Stomach smooth muscle (tissue), 2 donors: Measurements from ENCODE around the gene COTL1.

ENCODE experiments used
- H3K27ac ChIP-seq: one replicate; pipeline ENCODE4 v1.7.0; 2013; ENCODE audit warnings: mild to moderate bottlenecking, low read length, inconsistent platforms
- H3K27me3 ChIP-seq, 2 donors: one replicate each; pipeline ENCODE4 v1.7.0; 2013; ENCODE audit warnings: low read length in 2 of 2; ENCODE audit not compliant: insufficient read depth in 2 of 2, control insufficient read depth in 1 of 2
- H3K36me3 ChIP-seq, 2 donors: one replicate each; pipeline ENCODE4 v1.7.0; 2013; ENCODE audit warnings: low read length in 2 of 2; ENCODE audit not compliant: control insufficient read depth in 2 of 2, insufficient read depth in 2 of 2
- H3K4me1 ChIP-seq: one replicate; pipeline ENCODE4 v1.7.0; 2013; ENCODE audit warnings: low read length; ENCODE audit not compliant: control insufficient read depth, insufficient read depth
- H3K4me3 ChIP-seq, 2 donors: one replicate each; pipeline ENCODE4 v1.7.0; 2013; ENCODE audit warnings: low read length in 2 of 2
- H3K9ac ChIP-seq, 2 donors: one replicate each; pipeline ENCODE4 v1.7.0; 2013; ENCODE audit warnings: low read length in 2 of 2, mild to moderate bottlenecking in 1 of 2
- H3K9me3 ChIP-seq, 2 donors: one replicate each; pipeline ENCODE4 v1.7.0; 2013; ENCODE audit warnings: low read length in 2 of 2; ENCODE audit not compliant: control insufficient read depth in 2 of 2
- donor health status: healthy.
- donor health status: Pancreatic carcinoma.

The COTL1 gene

GRCh38 chr16:84613408-84614072, 4.3 kb downstream of the COTL1 start:
- Histone ChIP-seq H3K27ac (no peak overlapping the region), H3K9me3 (no peaks in the 10 kb centered on the region)

DNA sequence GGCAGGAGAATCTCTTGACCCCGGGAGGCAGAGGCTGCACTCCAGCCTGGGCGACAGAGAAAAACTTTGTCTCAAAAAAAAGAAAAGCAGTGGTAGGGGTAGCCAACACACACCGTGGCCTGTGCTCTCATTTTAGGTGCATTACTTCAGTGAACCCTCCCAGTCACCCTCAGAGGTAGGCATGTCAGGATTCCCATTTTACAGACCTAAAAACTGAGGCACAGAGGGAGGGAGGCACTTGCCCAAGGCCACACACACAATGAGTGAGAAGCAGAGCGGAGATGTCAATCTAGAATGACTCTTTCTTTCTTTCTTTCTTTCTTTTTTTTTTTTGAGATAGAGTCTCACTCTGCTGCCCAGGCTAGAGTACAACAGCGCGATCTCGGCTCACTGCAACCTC, 5.2 kb downstream of the COTL1 start:
- Histone ChIP-seq H3K4me1 (peaks cover 22% of the 10 kb centered on the region), H3K36me3 (no peaks in the 10 kb centered on the region), H3K27me3 (no peaks in the 10 kb centered on the region), H3K9me3 (no peaks in the 10 kb centered on the region), H3K9ac (no peak overlapping the region), H3K27ac (no peak overlapping the region), H3K4me3 (no peak overlapping the region)

More at GRCh38 chr16:84613408-84614072, 4.3 kb downstream of the COTL1 start:
- peaks cover 25% of the 10 kb centered on the region for H3K4me1 ChIP-seq
- no peak overlapping the region for H3K4me3 ChIP-seq
- H3K9ac ChIP-seq, result no peak overlapping the region
- H3K27me3 ChIP-seq, result no peaks in the 10 kb centered on the region
- no peaks in the 10 kb centered on the region for H3K36me3 ChIP-seq

DNA sequence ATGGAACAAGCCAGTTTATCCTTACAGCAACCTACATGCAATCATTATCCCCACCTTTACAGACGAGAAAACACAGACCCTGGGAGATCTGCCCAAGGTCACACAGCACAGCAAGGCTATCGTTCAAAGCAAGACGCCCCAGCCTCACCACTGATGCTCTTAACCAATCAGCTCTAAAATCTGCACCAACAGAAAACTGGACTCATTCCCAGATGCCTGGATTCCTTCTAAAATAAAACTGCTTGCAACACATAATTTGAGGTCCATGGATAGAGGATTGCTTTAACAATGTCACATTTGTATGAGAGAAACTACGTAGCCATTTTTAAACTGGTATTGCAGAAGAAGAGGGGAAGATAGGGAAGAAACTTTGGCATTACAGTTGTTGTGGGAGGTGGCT, 6.8 kb downstream of the COTL1 start:
- Histone ChIP-seq H3K4me1 (peaks cover 9% of the 10 kb centered on the region), H3K27ac (no peak overlapping the region), H3K27me3 (no peaks in the 10 kb centered on the region), H3K4me3 (no peak overlapping the region), H3K9me3 (no peaks in the 10 kb centered on the region), H3K9ac (no peak overlapping the region), H3K36me3 (no peaks in the 10 kb centered on the region)

DNA sequence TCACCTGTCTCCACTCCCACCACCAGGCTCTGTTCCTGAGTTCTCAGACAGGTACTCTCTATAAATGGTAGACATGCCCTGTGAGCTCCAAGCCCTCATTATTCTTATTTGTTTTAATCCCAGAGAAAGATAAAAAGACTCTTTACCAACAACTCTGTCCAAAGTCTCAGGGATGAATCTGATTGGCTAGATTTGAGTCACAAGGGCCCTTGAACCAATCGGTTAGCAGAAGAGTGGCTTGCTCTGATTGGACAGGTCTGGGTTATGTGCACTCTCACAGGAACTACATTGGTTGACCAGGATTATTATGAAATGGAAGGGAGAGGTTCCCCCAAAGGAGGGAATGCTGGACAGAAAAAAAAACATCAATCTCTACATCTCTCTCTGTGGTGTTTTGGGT, 7.5 kb downstream of the COTL1 start:
- H3K36me3 ChIP-seq, result no peaks in the 10 kb centered on the region
- no peak overlapping the region for H3K27ac ChIP-seq
- peaks cover 9% of the 10 kb centered on the region for H3K4me1 ChIP-seq
- H3K4me3 ChIP-seq, result no peak overlapping the region
- H3K9me3 ChIP-seq, result peaks cover 0 to 3% of the 10 kb centered on the region in 2 donors
- H3K9ac ChIP-seq, result no peak overlapping the region
- no peaks in the 10 kb centered on the region for H3K27me3 ChIP-seq

- Histone ChIP-seq H3K27me3 (no peaks in the 10 kb centered on the region), H3K27ac (no peak overlapping the region), H3K4me3 (no peak overlapping the region), H3K9ac (no peak overlapping the region), H3K9me3 (peaks cover 0 to 3% of the 10 kb centered on the region in 2 donors), H3K36me3 (no peaks in the 10 kb centered on the region), H3K4me1 (peaks cover 9% of the 10 kb centered on the region)
Observed at GRCh38 chr16:84609563-84610177, 8.2 kb downstream of the COTL1 start.

DNA sequence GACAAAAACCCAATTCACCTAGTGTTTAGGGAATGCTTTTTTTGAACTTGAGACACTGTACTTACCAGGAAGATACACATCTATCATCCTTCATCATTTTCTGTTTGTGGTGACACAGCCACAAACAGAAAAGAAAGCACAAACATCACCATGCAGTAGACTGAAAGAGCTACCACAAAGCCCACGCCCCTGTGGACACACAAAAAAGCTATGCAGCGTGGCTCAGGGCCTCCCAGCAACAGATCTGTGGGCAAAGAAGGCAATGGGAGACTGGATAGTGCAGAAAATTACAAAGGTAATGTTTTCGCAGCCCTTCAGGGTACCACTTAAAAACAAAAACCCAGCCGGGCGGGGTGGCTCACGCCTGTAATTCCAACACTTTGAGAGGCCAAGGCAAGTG, 9.6 kb downstream of the COTL1 start:
- Histone ChIP-seq H3K36me3 (no peaks in the 10 kb centered on the region), H3K9ac (no peak overlapping the region), H3K9me3 (peaks cover 0 to 3% of the 10 kb centered on the region in 2 donors), H3K4me1 (peaks cover 9% of the 10 kb centered on the region), H3K27ac (no peak overlapping the region), H3K27me3 (no peaks in the 10 kb centered on the region), H3K4me3 (no peak overlapping the region)

GRCh38 chr16:84607694-84608093, 10.2 kb downstream of the COTL1 start:
- Histone ChIP-seq H3K36me3 (no peaks in the 10 kb centered on the region), H3K27me3 (no peaks in the 10 kb centered on the region), H3K4me3 (no peak overlapping the region), H3K9ac (no peak overlapping the region), H3K9me3 (peaks cover 0 to 3% of the 10 kb centered on the region in 2 donors), H3K27ac (no peak overlapping the region), H3K4me1 (peaks cover 9% of the 10 kb centered on the region)

GRCh38 chr16:84607061-84607460, 10.8 kb downstream of the COTL1 start:
- Histone ChIP-seq H3K36me3 (no peaks in the 10 kb centered on the region), H3K9me3 (peaks cover 0 to 3% of the 10 kb centered on the region in 2 donors), H3K27ac (no peak overlapping the region), H3K27me3 (no peaks in the 10 kb centered on the region), H3K4me1 (peaks cover 7% of the 10 kb centered on the region), H3K4me3 (no peak overlapping the region), H3K9ac (no peak overlapping the region)

DNA sequence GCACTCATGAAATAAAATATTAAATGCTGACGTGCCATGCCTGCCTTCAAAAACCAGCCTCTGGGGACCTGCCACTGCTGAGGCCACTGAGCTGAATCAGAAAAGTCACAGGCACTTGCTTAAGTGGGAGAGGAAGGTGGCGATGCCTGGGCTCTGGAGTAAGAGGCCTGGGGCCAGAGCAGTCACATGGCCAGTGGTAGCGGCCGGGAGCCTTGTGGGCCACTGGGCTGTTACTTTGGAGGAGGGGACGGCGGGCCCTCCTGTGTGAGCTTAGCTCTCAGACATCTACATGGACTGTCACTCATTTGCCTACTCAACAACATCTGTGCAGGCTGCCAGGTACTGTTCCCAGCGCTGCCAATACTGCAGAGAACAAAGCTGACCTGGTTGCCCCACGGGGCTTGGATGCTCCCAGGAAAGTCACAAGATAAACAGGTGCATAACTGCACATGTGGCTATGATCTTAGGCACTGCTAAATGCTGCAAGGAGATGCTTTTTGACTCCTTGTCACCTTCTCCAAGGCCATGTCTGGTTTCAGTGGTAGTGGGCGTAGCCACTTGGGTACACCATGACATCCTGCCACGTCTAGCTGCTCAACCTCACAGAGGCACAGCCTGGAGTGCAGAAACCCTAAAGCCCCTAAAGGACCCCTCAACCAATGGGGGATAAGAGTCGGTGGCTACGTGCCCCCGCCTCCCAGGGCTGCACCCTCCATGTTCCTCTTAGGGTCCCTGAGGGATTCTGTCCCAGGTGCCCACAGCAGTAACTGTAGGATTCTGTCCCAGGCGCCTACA, 11.6 kb downstream of the COTL1 start:
- H3K27me3 ChIP-seq, result no peaks in the 10 kb centered on the region
- no peaks in the 10 kb centered on the region for H3K36me3 ChIP-seq
- no peak overlapping the region for H3K27ac ChIP-seq
- H3K4me1 ChIP-seq, result peaks cover 3% of the 10 kb centered on the region
- no peak overlapping the region for H3K4me3 ChIP-seq
- H3K9ac ChIP-seq, result no peak overlapping the region
- peaks cover 0 to 3% of the 10 kb centered on the region in 2 donors for H3K9me3 ChIP-seq

GRCh38 chr16:84605339-84605848, 12.5 kb downstream of the COTL1 start:
- Histone ChIP-seq H3K36me3 (no peaks in the 10 kb centered on the region), H3K27me3 (no peaks in the 10 kb centered on the region), H3K4me3 (no peak overlapping the region), H3K9me3 (peaks cover 0 to 3% of the 10 kb centered on the region in 2 donors), H3K4me1 (peaks cover 5% of the 10 kb centered on the region), H3K27ac (no peak overlapping the region), H3K9ac (no peak overlapping the region)
